Smooth muscle cell (in vitro differentiated cells): ENCODE measurements around the gene NCBP2L. TPM values are rescaled to one million over a fixed set of nuclear protein-coding genes. Genes with fewer than 3 reads are reported as not detected.

ENCODE experiments used
- DNase-seq: peaks from one replicate; lab custom pipeline; 2025; ENCODE audit not compliant: unreplicated experiment; lab: John Stamatoyannopoulos, UW
- H2AFZ ChIP-seq: fragments of 200-600 bp; sonication (generic); 2 replicates; pipeline ENCODE4 v1.6.0; 2016; ENCODE audit warnings: antibody characterized with exemption, low read depth, mild to moderate bottlenecking
- H3F3A ChIP-seq: fragments of 200-600 bp; sonication (generic); 2 replicates; pipeline ENCODE4 v1.6.0; 2017; ENCODE audit warnings: antibody characterized with exemption, low read depth
- H3K27ac ChIP-seq: fragments of 200-600 bp; sonication (generic); 2 replicates; pipeline ENCODE4 v1.5.1; 2016; ENCODE audit warnings: low read depth, mild to moderate bottlenecking
- H3K27me3 ChIP-seq: fragments of 200-600 bp; sonication (generic); 2 replicates; pipeline ENCODE4 v1.6.1; 2016; ENCODE audit warnings: low read depth, mild to moderate bottlenecking
- H3K36me3 ChIP-seq: fragments of 200-600 bp; sonication (generic); 2 replicates; pipeline ENCODE4 v1.5.1; 2016; ENCODE audit warnings: low read depth
- H3K4me1 ChIP-seq: fragments of 200-600 bp; sonication (generic); 2 replicates; pipeline ENCODE4 v1.5.1; 2016; ENCODE audit warnings: low read depth
- H3K4me2 ChIP-seq: fragments of 200-600 bp; sonication (generic); 2 replicates; pipeline ENCODE4 v1.6.0; 2016; ENCODE audit warnings: mild to moderate bottlenecking
- H3K4me3 ChIP-seq: fragments of 200-600 bp; sonication (generic); 2 replicates; pipeline ENCODE4 v1.5.1; 2016; ENCODE audit warnings: mild to moderate bottlenecking
- H3K79me2 ChIP-seq: fragments of 200-600 bp; sonication (generic); 2 replicates; pipeline ENCODE4 v1.6.0; 2016; ENCODE audit warnings: low read depth, mild to moderate bottlenecking
- H3K9ac ChIP-seq: fragments of 200-600 bp; sonication (generic); 2 replicates; pipeline ENCODE4 v1.6.0; 2016; ENCODE audit warnings: low read depth
- H3K9me3 ChIP-seq: fragments of 200-600 bp; sonication (generic); replicated peaks from 2 replicates; pipeline ENCODE4 v1.5.1; 2016; ENCODE audit warnings: low read depth
- H4K20me1 ChIP-seq: fragments of 200-600 bp; sonication (generic); 2 replicates; pipeline ENCODE4 v1.6.0; 2016; ENCODE audit warnings: low read depth
- CTCF ChIP-seq: fragments of 200-600 bp; sonication (generic); IDR thresholded peaks from 2 replicates; pipeline ENCODE4 v1.5.1; 2017; ENCODE audit warnings: borderline replicate concordance, mild to moderate bottlenecking, antibody characterized with exemption; ENCODE audit not compliant: insufficient read depth, poor library complexity, severe bottlenecking
- WGBS: methylation state at CpG from one replicate; pipeline ENCODE4 v1.1.7; 2016; ENCODE audit warnings: low lambda C conversion rate; 5-methylcytosine and 5-hydroxymethylcytosine counted together
- polyA plus RNA-seq: library from polyadenylated mRNA; unstranded; fragments of >200 nt; fragmentation: Nextera tagmentation; extraction: Ambion mirVana; gene quantifications from 2 replicates; pipeline ENCODE4 v1.2.1, GENCODE V29; 2016
- total RNA-seq: library from RNA; depleted of rRNA; stranded (reverse); fragments of >200 nt; gene quantifications from 2 replicates; pipeline ENCODE4 v1.2.3, GENCODE V29; 2014

NCBP2L gene
- total and polyA plus RNA-seq, 2 experiments from 2014 or later = not detected

GRCh38 chrX:107773206-107773605 lies 4.3 kb upstream of the NCBP2L start:
- Histone ChIP-seq H3K9ac (no peak overlapping the region), H3K79me2 (no peaks in the 10 kb centered on the region), H3K4me2 (no peak overlapping the region), H3K9me3 (no peaks in the 10 kb centered on the region), H3K36me3 (no peaks in the 10 kb centered on the region), H4K20me1 (no peaks in the 10 kb centered on the region), H3K4me1 (peaks cover 16% of the 10 kb centered on the region), H2AFZ (no peak overlapping the region), H3K27me3 (peaks cover 43% of the 10 kb centered on the region), H3F3A (no peaks in the 10 kb centered on the region), H3K4me3 (peak overlapping the region; percentile 64), H3K27ac (no peak overlapping the region)
- no peak for TF ChIP-seq CTCF
- 20% methylated on average over 8 of the region's 8 CpGs for WGBS
- DNase-seq = no peak

- H3K9ac ChIP-seq = no peak overlapping the region
- no peak overlapping the region for H2AFZ ChIP-seq
- peaks cover 16% of the 10 kb centered on the region for H3K4me1 ChIP-seq
- H3K4me3 ChIP-seq = peak overlapping the region; percentile 64
- WGBS = 77% methylated on average over 9 of the region's 9 CpGs
- H3F3A ChIP-seq = no peaks in the 10 kb centered on the region
- DNase-seq = no peak
- no peaks in the 10 kb centered on the region for H4K20me1 ChIP-seq
- no peaks in the 10 kb centered on the region for H3K79me2 ChIP-seq
- H3K9me3 ChIP-seq = no peaks in the 10 kb centered on the region
- peaks cover 43% of the 10 kb centered on the region for H3K27me3 ChIP-seq
- no peak overlapping the region for H3K4me2 ChIP-seq
- no peak overlapping the region for H3K27ac ChIP-seq
- no peak for TF ChIP-seq CTCF
- no peaks in the 10 kb centered on the region for H3K36me3 ChIP-seq
Measured at GRCh38 chrX:107773906-107774435, 3.6 kb upstream of the NCBP2L start.

GRCh38 chrX:107775000-107775733 lies 2.4 kb upstream of the NCBP2L start:
- 11% methylated on average over 33 of the region's 40 CpGs for WGBS
- H3K36me3 ChIP-seq = no peaks in the 10 kb centered on the region
- no peak overlapping the region for H3K27ac ChIP-seq
- peaks cover 43% of the 10 kb centered on the region for H3K27me3 ChIP-seq
- H3F3A ChIP-seq = no peaks in the 10 kb centered on the region
- no peaks in the 10 kb centered on the region for H3K79me2 ChIP-seq
- DNase-seq = no peak
- H3K9ac ChIP-seq = no peak overlapping the region
- H4K20me1 ChIP-seq = no peaks in the 10 kb centered on the region
- peak overlapping the region; percentile 96 for H3K4me2 ChIP-seq
- peak overlapping the region; percentile 98 for H2AFZ ChIP-seq
- no peak for TF ChIP-seq CTCF
- H3K4me3 ChIP-seq = peak overlapping the region; percentile 64
- H3K9me3 ChIP-seq = no peaks in the 10 kb centered on the region
- peaks cover 16% of the 10 kb centered on the region for H3K4me1 ChIP-seq
